ENCODE data around the gene FKBP3. TPM values are rescaled to one million over a fixed set of nuclear protein-coding genes. Genes with fewer than 3 reads are reported as not detected.

The FKBP3 gene
- total and polyA plus RNA-seq, 2 experiments from 2014 or later: 52.4 to 117 TPM

GRCh38 chr14:45103806-45104205 lies 30.5 kb downstream of the FKBP3 start:
- TF ChIP-seq EZH2phosphoT487 (IDR thresholded peaks at IDR 0.05; ENCODE audit: low read depth, severe bottlenecking, unreplicated experiment): no peak
- TF ChIP-seq EZH2 (IDR thresholded peaks at IDR 0.05; ENCODE audit: borderline replicate concordance): no peak
- TF ChIP-seq, protein P1, sequence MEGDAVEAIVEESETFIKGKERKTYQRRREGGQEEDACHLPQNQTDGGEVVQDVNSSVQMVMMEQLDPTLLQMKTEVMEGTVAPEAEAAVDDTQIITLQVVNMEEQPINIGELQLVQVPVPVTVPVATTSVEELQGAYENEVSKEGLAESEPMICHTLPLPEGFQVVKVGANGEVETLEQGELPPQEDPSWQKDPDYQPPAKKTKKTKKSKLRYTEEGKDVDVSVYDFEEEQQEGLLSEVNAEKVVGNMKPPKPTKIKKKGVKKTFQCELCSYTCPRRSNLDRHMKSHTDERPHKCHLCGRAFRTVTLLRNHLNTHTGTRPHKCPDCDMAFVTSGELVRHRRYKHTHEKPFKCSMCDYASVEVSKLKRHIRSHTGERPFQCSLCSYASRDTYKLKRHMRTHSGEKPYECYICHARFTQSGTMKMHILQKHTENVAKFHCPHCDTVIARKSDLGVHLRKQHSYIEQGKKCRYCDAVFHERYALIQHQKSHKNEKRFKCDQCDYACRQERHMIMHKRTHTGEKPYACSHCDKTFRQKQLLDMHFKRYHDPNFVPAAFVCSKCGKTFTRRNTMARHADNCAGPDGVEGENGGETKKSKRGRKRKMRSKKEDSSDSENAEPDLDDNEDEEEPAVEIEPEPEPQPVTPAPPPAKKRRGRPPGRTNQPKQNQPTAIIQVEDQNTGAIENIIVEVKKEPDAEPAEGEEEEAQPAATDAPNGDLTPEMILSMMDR (IDR thresholded peaks at IDR 0.05; ENCODE audit: poor library complexity): no peak
- H4K20me1 ChIP-seq (ENCODE audit: insufficient read depth, poor library complexity, severe bottlenecking): peaks cover 6% of the 10 kb centered on the region
- peak overlapping the region; percentile 5 for H3K27ac ChIP-seq
- H3K9me2 ChIP-seq (replicated peaks; ENCODE audit: insufficient read depth): no peaks in the 10 kb centered on the region
- H3K4me3 ChIP-seq: no peak overlapping the region
- H2AFZ ChIP-seq: no peak overlapping the region
- no peaks in the 10 kb centered on the region for H3K9me3 ChIP-seq (ENCODE audit: low read depth)
- H3K4me2 ChIP-seq: no peak overlapping the region
- H3K4me1 ChIP-seq (ENCODE audit: insufficient read depth): no peaks in the 10 kb centered on the region
- no peak for DNase-seq (ENCODE audit: low spot score)
- H3K79me2 ChIP-seq: peaks cover 36% of the 10 kb centered on the region
- no peaks in the 10 kb centered on the region for H3K27me3 ChIP-seq
- peaks cover 7% of the 10 kb centered on the region for H3K36me3 ChIP-seq (replicated peaks; ENCODE audit: insufficient read depth, low read depth)

- DNase-seq (ENCODE audit: low spot score): no peak
- Histone ChIP-seq H3K4me3 (no peak overlapping the region), H3K9me3 (ENCODE audit: low read depth) (no peaks in the 10 kb centered on the region), H3K9me2 (replicated peaks; ENCODE audit: insufficient read depth) (no peaks in the 10 kb centered on the region), H3K79me2 (peaks cover 84% of the 10 kb centered on the region), H3K4me2 (no peak overlapping the region), H3K27me3 (no peaks in the 10 kb centered on the region), H2AFZ (no peak overlapping the region), H3K27ac (no peak overlapping the region), H3K36me3 (replicated peaks; ENCODE audit: insufficient read depth, low read depth) (no peaks in the 10 kb centered on the region), H3K4me1 (ENCODE audit: insufficient read depth) (no peaks in the 10 kb centered on the region), H4K20me1 (ENCODE audit: insufficient read depth, poor library complexity, severe bottlenecking) (peaks cover 32% of the 10 kb centered on the region)
- TF ChIP-seq, protein P1 (IDR thresholded peaks at IDR 0.05; ENCODE audit: poor library complexity): no peak
- TF ChIP-seq EZH2phosphoT487 (IDR thresholded peaks at IDR 0.05; ENCODE audit: low read depth, severe bottlenecking, unreplicated experiment) (no peak), EZH2 (IDR thresholded peaks at IDR 0.05; ENCODE audit: borderline replicate concordance) (no peak)
- WGBS (ENCODE audit: low lambda C conversion rate, missing lambda C conversion rate): 96% methylated on average over 4 of the region's 4 CpGs
Measured at GRCh38 chr14:45096218-45096617, 38.1 kb downstream of the FKBP3 start.

DNA sequence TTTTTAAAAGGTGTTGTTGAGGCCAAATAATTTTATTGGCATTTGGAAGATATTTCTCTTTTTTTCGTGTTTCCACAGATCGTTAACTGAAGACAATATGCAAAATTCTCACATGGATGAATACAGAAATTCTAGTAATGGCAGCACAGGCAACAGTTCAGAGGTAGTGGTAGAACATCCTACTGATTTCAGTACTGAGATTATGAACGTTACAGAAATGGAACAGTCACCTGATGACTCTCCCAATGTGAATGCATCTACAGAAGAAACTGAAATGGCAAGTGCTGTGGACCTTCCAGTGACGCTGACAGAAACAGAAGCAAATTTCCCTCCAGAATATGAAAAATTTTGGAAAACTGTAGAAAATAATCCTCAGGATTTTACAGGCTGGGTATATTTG lies 39.1 kb downstream of the FKBP3 start:
- TF ChIP-seq EZH2phosphoT487 (IDR thresholded peaks at IDR 0.05; ENCODE audit: low read depth, severe bottlenecking, unreplicated experiment) (no peak), EZH2 (IDR thresholded peaks at IDR 0.05; ENCODE audit: borderline replicate concordance) (no peak)
- TF ChIP-seq, protein P1 (IDR thresholded peaks at IDR 0.05; ENCODE audit: poor library complexity): no peak
- H3K9me2 ChIP-seq (replicated peaks; ENCODE audit: insufficient read depth): no peaks in the 10 kb centered on the region
- H2AFZ ChIP-seq: no peak overlapping the region
- no peaks in the 10 kb centered on the region for H3K9me3 ChIP-seq (ENCODE audit: low read depth)
- H4K20me1 ChIP-seq (ENCODE audit: insufficient read depth, poor library complexity, severe bottlenecking): peaks cover 39% of the 10 kb centered on the region
- H3K36me3 ChIP-seq (replicated peaks; ENCODE audit: insufficient read depth, low read depth): no peaks in the 10 kb centered on the region
- H3K4me1 ChIP-seq (ENCODE audit: insufficient read depth): no peaks in the 10 kb centered on the region
- peaks cover 91% of the 10 kb centered on the region for H3K79me2 ChIP-seq
- H3K4me3 ChIP-seq: no peak overlapping the region
- H3K27ac ChIP-seq: no peak overlapping the region
- H3K27me3 ChIP-seq: no peaks in the 10 kb centered on the region
- no peak for DNase-seq (ENCODE audit: low spot score)
- no peak overlapping the region for H3K4me2 ChIP-seq
- 96% methylated on average over 4 of the region's 4 CpGs for whole genome bisulfite sequencing (ENCODE audit: low lambda C conversion rate, missing lambda C conversion rate)

- H3K4me3 ChIP-seq: no peak overlapping the region
- peaks cover 48% of the 10 kb centered on the region for H4K20me1 ChIP-seq (ENCODE audit: insufficient read depth, poor library complexity, severe bottlenecking)
- no peaks in the 10 kb centered on the region for H3K4me1 ChIP-seq (ENCODE audit: insufficient read depth)
- TF ChIP-seq, protein P1 (IDR thresholded peaks at IDR 0.05; ENCODE audit: poor library complexity): no peak
- TF ChIP-seq EZH2phosphoT487 (IDR thresholded peaks at IDR 0.05; ENCODE audit: low read depth, severe bottlenecking, unreplicated experiment) (no peak), EZH2 (IDR thresholded peaks at IDR 0.05; ENCODE audit: borderline replicate concordance) (no peak)
- no peaks in the 10 kb centered on the region for H3K9me3 ChIP-seq (ENCODE audit: low read depth)
- 100% methylated on average over 2 of the region's 2 CpGs for WGBS (ENCODE audit: low lambda C conversion rate, missing lambda C conversion rate)
- H2AFZ ChIP-seq: no peak overlapping the region
- H3K79me2 ChIP-seq: peaks cover 95% of the 10 kb centered on the region
- H3K27ac ChIP-seq: no peak overlapping the region
- no peaks in the 10 kb centered on the region for H3K27me3 ChIP-seq
- H3K4me2 ChIP-seq: no peak overlapping the region
- no peaks in the 10 kb centered on the region for H3K36me3 ChIP-seq (replicated peaks; ENCODE audit: insufficient read depth, low read depth)
- no peak for DNase-seq (ENCODE audit: low spot score)
- no peaks in the 10 kb centered on the region for H3K9me2 ChIP-seq (replicated peaks; ENCODE audit: insufficient read depth)
Measured at GRCh38 chr14:45094275-45094674, 40.0 kb downstream of the FKBP3 start.
